ENCODE measurements around the gene FEM1C. TPM values are rescaled to one million over a fixed set of nuclear protein-coding genes. Genes with fewer than 3 reads are reported as not detected.

Gene FEM1C
- total RNA-seq, 1 donor from 2014 or later: 18.9 TPM

- Histone ChIP-seq H3K4me3 (ENCODE audit: low read depth, low read length) (peak overlapping the region; percentile 74), H3K36me3 (ENCODE audit: control insufficient read depth, insufficient read depth, low read length) (no peaks in the 10 kb centered on the region), H3K27me3 (ENCODE audit: control insufficient read depth, insufficient read depth, low read length) (no peaks in the 10 kb centered on the region)
- no peak for TF ChIP-seq CTCF (IDR thresholded peaks at IDR 0.05; ENCODE audit: insufficient read depth, low read length, poor library complexity, severe bottlenecking)
- DNase-seq (ENCODE audit: low read depth): no peak
Observed at GRCh38 chr5:115541611-115542010, 3.0 kb downstream of the FEM1C start.

- no peak for TF ChIP-seq CTCF (IDR thresholded peaks at IDR 0.05; ENCODE audit: insufficient read depth, low read length, poor library complexity, severe bottlenecking)
- H3K27me3 ChIP-seq (ENCODE audit: control insufficient read depth, insufficient read depth, low read length): no peaks in the 10 kb centered on the region
- no peak overlapping the region for H3K4me3 ChIP-seq (ENCODE audit: low read depth, low read length)
- DNase-seq (ENCODE audit: low read depth): no peak
- H3K36me3 ChIP-seq (ENCODE audit: control insufficient read depth, insufficient read depth, low read length): no peaks in the 10 kb centered on the region
Observed at GRCh38 chr5:115535479-115536035, 9.0 kb downstream of the FEM1C start.

- H3K4me3 ChIP-seq (ENCODE audit: low read depth, low read length): no peak overlapping the region
- no peaks in the 10 kb centered on the region for H3K36me3 ChIP-seq (ENCODE audit: control insufficient read depth, insufficient read depth, low read length)
- TF ChIP-seq CTCF (IDR thresholded peaks at IDR 0.05; ENCODE audit: insufficient read depth, low read length, poor library complexity, severe bottlenecking): no peak
- no peak for DNase-seq (ENCODE audit: low read depth)
- no peaks in the 10 kb centered on the region for H3K27me3 ChIP-seq (ENCODE audit: control insufficient read depth, insufficient read depth, low read length)
Observed at GRCh38 chr5:115532517-115532916, 12.1 kb downstream of the FEM1C start.

- no peak for TF ChIP-seq CTCF (IDR thresholded peaks at IDR 0.05; ENCODE audit: insufficient read depth, low read length, poor library complexity, severe bottlenecking)
- H3K4me3 ChIP-seq (ENCODE audit: low read depth, low read length): no peak overlapping the region
- no peak for DNase-seq (ENCODE audit: low read depth)
- H3K36me3 ChIP-seq (ENCODE audit: control insufficient read depth, insufficient read depth, low read length): no peaks in the 10 kb centered on the region
- no peaks in the 10 kb centered on the region for H3K27me3 ChIP-seq (ENCODE audit: control insufficient read depth, insufficient read depth, low read length)
Observed at GRCh38 chr5:115531787-115532367, 12.7 kb downstream of the FEM1C start.

GRCh38 chr5:115531380-115531779, 13.2 kb downstream of the FEM1C start:
- H3K27me3 ChIP-seq (ENCODE audit: control insufficient read depth, insufficient read depth, low read length): no peaks in the 10 kb centered on the region
- TF ChIP-seq CTCF (IDR thresholded peaks at IDR 0.05; ENCODE audit: insufficient read depth, low read length, poor library complexity, severe bottlenecking): no peak
- no peak for DNase-seq (ENCODE audit: low read depth)

GRCh38 chr5:115530426-115530825, 14.1 kb downstream of the FEM1C start:
- Histone ChIP-seq H3K36me3 (ENCODE audit: control insufficient read depth, insufficient read depth, low read length) (no peaks in the 10 kb centered on the region), H3K4me3 (ENCODE audit: low read depth, low read length) (no peak overlapping the region), H3K27me3 (ENCODE audit: control insufficient read depth, insufficient read depth, low read length) (no peaks in the 10 kb centered on the region)
- no peak for DNase-seq (ENCODE audit: low read depth)
- TF ChIP-seq CTCF (IDR thresholded peaks at IDR 0.05; ENCODE audit: insufficient read depth, low read length, poor library complexity, severe bottlenecking): no peak

More at GRCh38 chr5:115531380-115531779, 13.2 kb downstream of the FEM1C start:
- H3K4me3 ChIP-seq (ENCODE audit: low read depth, low read length): no peak overlapping the region
- H3K36me3 ChIP-seq (ENCODE audit: control insufficient read depth, insufficient read depth, low read length): no peaks in the 10 kb centered on the region
